HepG2 (cell line): ENCODE measurements around the gene ZNF343. TPM values are rescaled to one million over a fixed set of nuclear protein-coding genes. Genes with fewer than 3 reads are reported as not detected.

Experiments
- AGO2 ChIP-seq: fragments of 200-400 bp; formaldehyde crosslinking; optimal IDR thresholded peaks from 2 replicates; pipeline ENCODE3; 2017; ENCODE audit warnings: mild to moderate bottlenecking, low read depth, low read length, moderate library complexity
- HHEX ChIP-seq: IDR thresholded peaks from 2 replicates; pipeline ENCODE4 v1.6.1; 2016; ENCODE audit warnings: control low read depth
- JUNB ChIP-seq: sonication (generic); formaldehyde crosslinking; IDR thresholded peaks from 2 replicates; pipeline ENCODE4 v1.8.0; 2022; ENCODE audit warnings: missing genetic modification reagents, mild to moderate bottlenecking, borderline replicate concordance
- UBTF ChIP-seq: sonication (generic); formaldehyde crosslinking; IDR thresholded peaks from 2 replicates; pipeline ENCODE4 v1.4.0; 2020; ENCODE audit warnings: mild to moderate bottlenecking, missing genetic modification reagents
- ZMYM3 ChIP-seq: sonication (generic); formaldehyde crosslinking; IDR thresholded peaks from 2 replicates; pipeline ENCODE4 v1.5.1; 2020; ENCODE audit warnings: mild to moderate bottlenecking, missing genetic modification reagents
- ZNF232 ChIP-seq: sonication (generic); formaldehyde crosslinking; IDR thresholded peaks from 2 replicates; pipeline ENCODE4 v1.4.0; 2020; ENCODE audit warnings: missing genetic modification reagents, borderline replicate concordance
- ZNF747 ChIP-seq: sonication (generic); formaldehyde crosslinking; IDR thresholded peaks from 2 replicates; pipeline ENCODE4 v1.8.1; 2023; ENCODE audit warnings: missing genetic modification reagents, mild to moderate bottlenecking, borderline replicate concordance
- ZNF761 ChIP-seq: sonication (generic); formaldehyde crosslinking; conservative IDR thresholded peaks from 2 replicates; pipeline ENCODE4 v1.4.0; 2020; ENCODE audit warnings: mild to moderate bottlenecking, missing genetic modification reagents
- polyA plus RNA-seq, 8 experiments: library from polyadenylated mRNA; depleted of rRNA in 3 of 8; stranded (reverse) in 7 of 8; unstranded in 1 of 8; fragments of >200 nt; fragmentation: Illumina TruSeq in 4 of 8; extraction: Trizol in 4 of 8; gene quantifications; 2 replicates each; pipeline versions ENCODE4 v1.2.1 to v1.2.3, GENCODE V29; 2011 to 2016; ENCODE audit warnings: low read depth in 4 of 8, missing spikeins in 1 of 8, mixed read lengths in 1 of 8; ENCODE audit not compliant: insufficient read depth in 1 of 8
- total RNA-seq, 5 experiments: library from RNA; depleted of rRNA; stranded (reverse); fragments of >200 nt; fragmentation: Illumina TruSeq; extraction: Trizol; gene quantifications; 2 replicates each; pipeline ENCODE4 v1.2.3, GENCODE V29; 2016; ENCODE audit warnings: low read depth in 1 of 5
- TF ChIP-seq, protein P1 (sequence below): sonication (generic); formaldehyde crosslinking; IDR thresholded peaks from 2 replicates; pipeline ENCODE4 v1.4.0; 2020; ENCODE audit warnings: mild to moderate bottlenecking, missing genetic modification reagents, borderline replicate concordance
- TF ChIP-seq, protein P2 (sequence below): sonication (generic); formaldehyde crosslinking; IDR thresholded peaks from 2 replicates; pipeline ENCODE4 v1.8.0; 2022; ENCODE audit warnings: mild to moderate bottlenecking, missing genetic modification reagents, borderline replicate concordance
- TF ChIP-seq, protein P3 (sequence below): sonication (generic); formaldehyde crosslinking; IDR thresholded peaks from 2 replicates; pipeline ENCODE4 v1.9.0; 2022; ENCODE audit warnings: missing genetic modification reagents, mild to moderate bottlenecking, borderline replicate concordance
- TF ChIP-seq, protein P4 (sequence below): sonication (generic); formaldehyde crosslinking; IDR thresholded peaks from 2 replicates; pipeline ENCODE4 v1.5.0; 2020; ENCODE audit warnings: mild to moderate bottlenecking, missing genetic modification reagents
- TF ChIP-seq, protein P5 (sequence below): sonication (generic); formaldehyde crosslinking; IDR thresholded peaks from 2 replicates; pipeline ENCODE4 v1.5.1; 2020; ENCODE audit warnings: missing genetic modification reagents, mild to moderate bottlenecking, borderline replicate concordance
- TF ChIP-seq, protein P6 (sequence below): sonication (generic); formaldehyde crosslinking; IDR thresholded peaks from 2 replicates; pipeline ENCODE4 v1.4.0; 2020; ENCODE audit warnings: missing genetic modification reagents

ZNF343 gene
- total and polyA plus RNA-seq, 2 of the 13 experiments (the other 11 are each of a cell fraction or from before 2014, with no cell fraction given), result 16.4 to 22.1 TPM

- TF ChIP-seq, protein P1, sequence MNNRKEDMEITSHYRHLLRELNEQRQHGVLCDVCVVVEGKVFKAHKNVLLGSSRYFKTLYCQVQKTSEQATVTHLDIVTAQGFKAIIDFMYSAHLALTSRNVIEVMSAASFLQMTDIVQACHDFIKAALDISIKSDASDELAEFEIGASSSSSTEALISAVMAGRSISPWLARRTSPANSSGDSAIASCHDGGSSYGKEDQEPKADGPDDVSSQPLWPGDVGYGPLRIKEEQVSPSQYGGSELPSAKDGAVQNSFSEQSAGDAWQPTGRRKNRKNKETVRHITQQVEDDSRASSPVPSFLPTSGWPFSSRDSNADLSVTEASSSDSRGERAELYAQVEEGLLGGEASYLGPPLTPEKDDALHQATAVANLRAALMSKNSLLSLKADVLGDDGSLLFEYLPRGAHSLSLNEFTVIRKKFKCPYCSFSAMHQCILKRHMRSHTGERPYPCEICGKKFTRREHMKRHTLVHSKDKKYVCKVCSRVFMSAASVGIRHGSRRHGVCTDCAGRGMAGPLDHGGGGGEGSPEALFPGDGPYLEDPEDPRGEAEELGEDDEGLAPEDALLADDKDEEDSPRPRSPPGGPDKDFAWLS (CRISPR knock-in tag), result no peak
- TF ChIP-seq, protein P2, sequence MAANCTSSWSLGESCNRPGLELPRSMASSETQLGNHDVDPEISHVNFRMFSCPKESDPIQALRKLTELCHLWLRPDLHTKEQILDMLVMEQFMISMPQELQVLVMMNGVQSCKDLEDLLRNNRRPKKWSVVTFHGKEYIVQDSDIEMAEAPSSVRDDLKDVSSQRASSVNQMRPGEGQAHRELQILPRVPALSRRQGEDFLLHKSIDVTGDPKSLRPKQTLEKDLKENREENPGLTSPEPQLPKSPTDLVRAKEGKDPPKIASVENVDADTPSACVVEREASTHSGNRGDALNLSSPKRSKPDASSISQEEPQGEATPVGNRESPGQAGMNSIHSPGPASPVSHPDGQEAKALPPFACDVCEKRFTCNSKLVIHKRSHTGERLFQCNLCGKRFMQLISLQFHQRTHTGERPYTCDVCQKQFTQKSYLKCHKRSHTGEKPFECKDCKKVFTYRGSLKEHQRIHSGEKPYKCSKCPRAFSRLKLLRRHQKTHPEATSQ (CRISPR knock-in tag), result no peak
- TF ChIP-seq JUNB (no peak), ZNF761 (CRISPR knock-in tag) (no peak), ZNF747 (CRISPR knock-in tag) (no peak), ZMYM3 (CRISPR knock-in tag) (0 out of 2 replicates have a peak, but pooled peaks have one; percentile 5), ZNF232 (no peak), HHEX (CRISPR knock-in tag) (no peak), AGO2 (no peak), UBTF (CRISPR knock-in tag) (no peak; the same call in 1 of the 2 replicates)
- TF ChIP-seq, protein P3, sequence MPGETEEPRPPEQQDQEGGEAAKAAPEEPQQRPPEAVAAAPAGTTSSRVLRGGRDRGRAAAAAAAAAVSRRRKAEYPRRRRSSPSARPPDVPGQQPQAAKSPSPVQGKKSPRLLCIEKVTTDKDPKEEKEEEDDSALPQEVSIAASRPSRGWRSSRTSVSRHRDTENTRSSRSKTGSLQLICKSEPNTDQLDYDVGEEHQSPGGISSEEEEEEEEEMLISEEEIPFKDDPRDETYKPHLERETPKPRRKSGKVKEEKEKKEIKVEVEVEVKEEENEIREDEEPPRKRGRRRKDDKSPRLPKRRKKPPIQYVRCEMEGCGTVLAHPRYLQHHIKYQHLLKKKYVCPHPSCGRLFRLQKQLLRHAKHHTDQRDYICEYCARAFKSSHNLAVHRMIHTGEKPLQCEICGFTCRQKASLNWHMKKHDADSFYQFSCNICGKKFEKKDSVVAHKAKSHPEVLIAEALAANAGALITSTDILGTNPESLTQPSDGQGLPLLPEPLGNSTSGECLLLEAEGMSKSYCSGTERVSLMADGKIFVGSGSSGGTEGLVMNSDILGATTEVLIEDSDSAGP (CRISPR knock-in tag), result 0 out of 2 replicates have a peak, but pooled peaks have one; percentile 24
- TF ChIP-seq, protein P4, sequence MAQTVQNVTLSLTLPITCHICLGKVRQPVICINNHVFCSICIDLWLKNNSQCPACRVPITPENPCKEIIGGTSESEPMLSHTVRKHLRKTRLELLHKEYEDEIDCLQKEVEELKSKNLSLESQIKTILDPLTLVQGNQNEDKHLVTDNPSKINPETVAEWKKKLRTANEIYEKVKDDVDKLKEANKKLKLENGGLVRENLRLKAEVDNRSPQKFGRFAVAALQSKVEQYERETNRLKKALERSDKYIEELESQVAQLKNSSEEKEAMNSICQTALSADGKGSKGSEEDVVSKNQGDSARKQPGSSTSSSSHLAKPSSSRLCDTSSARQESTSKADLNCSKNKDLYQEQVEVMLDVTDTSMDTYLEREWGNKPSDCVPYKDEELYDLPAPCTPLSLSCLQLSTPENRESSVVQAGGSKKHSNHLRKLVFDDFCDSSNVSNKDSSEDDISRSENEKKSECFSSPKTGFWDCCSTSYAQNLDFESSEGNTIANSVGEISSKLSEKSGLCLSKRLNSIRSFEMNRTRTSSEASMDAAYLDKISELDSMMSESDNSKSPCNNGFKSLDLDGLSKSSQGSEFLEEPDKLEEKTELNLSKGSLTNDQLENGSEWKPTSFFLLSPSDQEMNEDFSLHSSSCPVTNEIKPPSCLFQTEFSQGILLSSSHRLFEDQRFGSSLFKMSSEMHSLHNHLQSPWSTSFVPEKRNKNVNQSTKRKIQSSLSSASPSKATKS (CRISPR knock-in tag), result 0 out of 2 replicates have a peak, but pooled peaks have one; percentile 33
- TF ChIP-seq, protein P5, sequence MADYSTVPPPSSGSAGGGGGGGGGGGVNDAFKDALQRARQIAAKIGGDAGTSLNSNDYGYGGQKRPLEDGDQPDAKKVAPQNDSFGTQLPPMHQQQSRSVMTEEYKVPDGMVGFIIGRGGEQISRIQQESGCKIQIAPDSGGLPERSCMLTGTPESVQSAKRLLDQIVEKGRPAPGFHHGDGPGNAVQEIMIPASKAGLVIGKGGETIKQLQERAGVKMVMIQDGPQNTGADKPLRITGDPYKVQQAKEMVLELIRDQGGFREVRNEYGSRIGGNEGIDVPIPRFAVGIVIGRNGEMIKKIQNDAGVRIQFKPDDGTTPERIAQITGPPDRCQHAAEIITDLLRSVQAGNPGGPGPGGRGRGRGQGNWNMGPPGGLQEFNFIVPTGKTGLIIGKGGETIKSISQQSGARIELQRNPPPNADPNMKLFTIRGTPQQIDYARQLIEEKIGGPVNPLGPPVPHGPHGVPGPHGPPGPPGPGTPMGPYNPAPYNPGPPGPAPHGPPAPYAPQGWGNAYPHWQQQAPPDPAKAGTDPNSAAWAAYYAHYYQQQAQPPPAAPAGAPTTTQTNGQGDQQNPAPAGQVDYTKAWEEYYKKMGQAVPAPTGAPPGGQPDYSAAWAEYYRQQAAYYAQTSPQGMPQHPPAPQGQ (CRISPR knock-in tag), result no peak
- TF ChIP-seq, protein P6, sequence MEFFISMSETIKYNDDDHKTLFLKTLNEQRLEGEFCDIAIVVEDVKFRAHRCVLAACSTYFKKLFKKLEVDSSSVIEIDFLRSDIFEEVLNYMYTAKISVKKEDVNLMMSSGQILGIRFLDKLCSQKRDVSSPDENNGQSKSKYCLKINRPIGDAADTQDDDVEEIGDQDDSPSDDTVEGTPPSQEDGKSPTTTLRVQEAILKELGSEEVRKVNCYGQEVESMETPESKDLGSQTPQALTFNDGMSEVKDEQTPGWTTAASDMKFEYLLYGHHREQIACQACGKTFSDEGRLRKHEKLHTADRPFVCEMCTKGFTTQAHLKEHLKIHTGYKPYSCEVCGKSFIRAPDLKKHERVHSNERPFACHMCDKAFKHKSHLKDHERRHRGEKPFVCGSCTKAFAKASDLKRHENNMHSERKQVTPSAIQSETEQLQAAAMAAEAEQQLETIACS, result no peak
Observed at GRCh38 chr20:2468581-2469407, 39.9 kb downstream of the ZNF343 start (continued).
